Measurements from ENCODE around the gene SCIN. TPM values are rescaled to one million over a fixed set of nuclear protein-coding genes. Genes with fewer than 3 reads are reported as not detected.

SCIN gene
- total and polyA plus RNA-seq, 9 donors, result 0.27 to 0.84 (median 0.36) TPM

- no peaks in the 10 kb centered on the region for H3K4me1 ChIP-seq (ENCODE audit: control insufficient read depth, insufficient read depth, low read length)
- no peaks in the 10 kb centered on the region for H3K36me3 ChIP-seq (ENCODE audit: control insufficient read depth, insufficient read depth, low read length)
- no CpG with 5 or more reads among the region's 5 CpGs for WGBS (ENCODE audit: insufficient coverage)
- H3K4me3 ChIP-seq (ENCODE audit: low read length), result no peak overlapping the region
- no peak for DNase-seq
- H3K27me3 ChIP-seq (ENCODE audit: control insufficient read depth, insufficient read depth, low read length), result no peaks in the 10 kb centered on the region
- no peak overlapping the region for H3K27ac ChIP-seq (ENCODE audit: low read length)
- H3K9me3 ChIP-seq (replicated peaks; ENCODE audit: control insufficient read depth, low read depth, low read length), result no peaks in the 10 kb centered on the region
These were observed 59.4 kb downstream of the SCIN start for GRCh38 chr7:12629816-12630512.

GRCh38 chr7:12630513-12630819, 59.9 kb downstream of the SCIN start:
- H3K4me1 ChIP-seq (ENCODE audit: control insufficient read depth, insufficient read depth, low read length), result no peaks in the 10 kb centered on the region
- no peaks in the 10 kb centered on the region for H3K9me3 ChIP-seq (replicated peaks; ENCODE audit: control insufficient read depth, low read depth, low read length)
- H3K27ac ChIP-seq (ENCODE audit: low read length), result no peak overlapping the region
- DNase-seq, result no peak
- H3K27me3 ChIP-seq (ENCODE audit: control insufficient read depth, insufficient read depth, low read length), result no peaks in the 10 kb centered on the region
- WGBS (ENCODE audit: insufficient coverage), result 67% methylated on average over 1 of the region's 6 CpGs
- no peaks in the 10 kb centered on the region for H3K36me3 ChIP-seq (ENCODE audit: control insufficient read depth, insufficient read depth, low read length)
- H3K4me3 ChIP-seq (ENCODE audit: low read length), result no peak overlapping the region

- Histone ChIP-seq H3K27me3 (ENCODE audit: control insufficient read depth, insufficient read depth, low read length) (no peaks in the 10 kb centered on the region), H3K36me3 (ENCODE audit: control insufficient read depth, insufficient read depth, low read length) (no peaks in the 10 kb centered on the region), H3K27ac (ENCODE audit: low read length) (no peak overlapping the region), H3K4me1 (ENCODE audit: control insufficient read depth, insufficient read depth, low read length) (no peaks in the 10 kb centered on the region), H3K4me3 (ENCODE audit: low read length) (no peak overlapping the region), H3K9me3 (replicated peaks; ENCODE audit: control insufficient read depth, low read depth, low read length) (no peaks in the 10 kb centered on the region)
- WGBS (ENCODE audit: insufficient coverage), result 37% methylated on average over 2 of the region's 4 CpGs
- DNase-seq, result no peak
These were observed 63.1 kb downstream of the SCIN start for GRCh38 chr7:12633582-12633981.

- 60% methylated on average over 2 of the region's 6 CpGs for WGBS (ENCODE audit: insufficient coverage)
- Histone ChIP-seq H3K4me1 (ENCODE audit: control insufficient read depth, insufficient read depth, low read length) (no peaks in the 10 kb centered on the region), H3K9me3 (replicated peaks; ENCODE audit: control insufficient read depth, low read depth, low read length) (no peaks in the 10 kb centered on the region), H3K4me3 (ENCODE audit: low read length) (no peak overlapping the region), H3K27ac (ENCODE audit: low read length) (no peak overlapping the region), H3K36me3 (ENCODE audit: control insufficient read depth, insufficient read depth, low read length) (no peaks in the 10 kb centered on the region), H3K27me3 (ENCODE audit: control insufficient read depth, insufficient read depth, low read length) (no peaks in the 10 kb centered on the region)
- DNase-seq, result no peak
These were observed 65.3 kb downstream of the SCIN start for GRCh38 chr7:12635830-12636229.

GRCh38 chr7:12637328-12637727, 66.8 kb downstream of the SCIN start:
- Histone ChIP-seq H3K27ac (ENCODE audit: low read length) (no peak overlapping the region), H3K4me1 (ENCODE audit: control insufficient read depth, insufficient read depth, low read length) (no peaks in the 10 kb centered on the region), H3K36me3 (ENCODE audit: control insufficient read depth, insufficient read depth, low read length) (no peaks in the 10 kb centered on the region), H3K27me3 (ENCODE audit: control insufficient read depth, insufficient read depth, low read length) (no peaks in the 10 kb centered on the region), H3K4me3 (ENCODE audit: low read length) (no peak overlapping the region), H3K9me3 (replicated peaks; ENCODE audit: control insufficient read depth, low read depth, low read length) (no peaks in the 10 kb centered on the region)
- DNase-seq, result no peak

- H3K4me1 ChIP-seq (ENCODE audit: control insufficient read depth, insufficient read depth, low read length), result no peaks in the 10 kb centered on the region
- no peaks in the 10 kb centered on the region for H3K9me3 ChIP-seq (replicated peaks; ENCODE audit: control insufficient read depth, low read depth, low read length)
- WGBS (ENCODE audit: insufficient coverage), result 6% methylated on average over 2 of the region's 4 CpGs
- peak overlapping the region; percentile 39 for H3K27ac ChIP-seq (ENCODE audit: low read length)
- H3K27me3 ChIP-seq (ENCODE audit: control insufficient read depth, insufficient read depth, low read length), result no peaks in the 10 kb centered on the region
- no peaks in the 10 kb centered on the region for H3K36me3 ChIP-seq (ENCODE audit: control insufficient read depth, insufficient read depth, low read length)
- H3K4me3 ChIP-seq (ENCODE audit: low read length), result no peak overlapping the region
- peak; percentile 64 for DNase-seq
These were observed 67.5 kb downstream of the SCIN start for GRCh38 chr7:12637819-12638592.

- H3K4me1 ChIP-seq (ENCODE audit: control insufficient read depth, insufficient read depth, low read length), result no peaks in the 10 kb centered on the region
- no peak overlapping the region for H3K4me3 ChIP-seq (ENCODE audit: low read length)
- H3K36me3 ChIP-seq (ENCODE audit: control insufficient read depth, insufficient read depth, low read length), result no peaks in the 10 kb centered on the region
- DNase-seq, result peak; percentile 51
- H3K27ac ChIP-seq (ENCODE audit: low read length), result no peak overlapping the region
- no CpG with 5 or more reads among the region's 6 CpGs for WGBS (ENCODE audit: insufficient coverage)
- no peaks in the 10 kb centered on the region for H3K9me3 ChIP-seq (replicated peaks; ENCODE audit: control insufficient read depth, low read depth, low read length)
- no peaks in the 10 kb centered on the region for H3K27me3 ChIP-seq (ENCODE audit: control insufficient read depth, insufficient read depth, low read length)
These were observed 68.4 kb downstream of the SCIN start for GRCh38 chr7:12638851-12639456.

- Histone ChIP-seq H3K27me3 (ENCODE audit: control insufficient read depth, insufficient read depth, low read length) (no peaks in the 10 kb centered on the region), H3K27ac (ENCODE audit: low read length) (no peak overlapping the region), H3K9me3 (replicated peaks; ENCODE audit: control insufficient read depth, low read depth, low read length) (no peaks in the 10 kb centered on the region), H3K4me1 (ENCODE audit: control insufficient read depth, insufficient read depth, low read length) (no peaks in the 10 kb centered on the region), H3K4me3 (ENCODE audit: low read length) (no peak overlapping the region), H3K36me3 (ENCODE audit: control insufficient read depth, insufficient read depth, low read length) (no peaks in the 10 kb centered on the region)
- no peak for DNase-seq
- WGBS (ENCODE audit: insufficient coverage), result 63% methylated on average over 3 of the region's 7 CpGs
These were observed 70.0 kb downstream of the SCIN start for GRCh38 chr7:12640299-12641096.

- no peaks in the 10 kb centered on the region for H3K27me3 ChIP-seq (ENCODE audit: control insufficient read depth, insufficient read depth, low read length)
- 79% methylated on average over 2 of the region's 3 CpGs for WGBS (ENCODE audit: insufficient coverage)
- H3K9me3 ChIP-seq (replicated peaks; ENCODE audit: control insufficient read depth, low read depth, low read length), result no peaks in the 10 kb centered on the region
- no peaks in the 10 kb centered on the region for H3K4me1 ChIP-seq (ENCODE audit: control insufficient read depth, insufficient read depth, low read length)
- H3K36me3 ChIP-seq (ENCODE audit: control insufficient read depth, insufficient read depth, low read length), result no peaks in the 10 kb centered on the region
- no peak for DNase-seq
- no peak overlapping the region for H3K27ac ChIP-seq (ENCODE audit: low read length)
- H3K4me3 ChIP-seq (ENCODE audit: low read length), result no peak overlapping the region
These were observed 70.7 kb downstream of the SCIN start for GRCh38 chr7:12641196-12641595.

- H3K27me3 ChIP-seq (ENCODE audit: control insufficient read depth, insufficient read depth, low read length), result no peaks in the 10 kb centered on the region
- DNase-seq, result no peak
- no peaks in the 10 kb centered on the region for H3K9me3 ChIP-seq (replicated peaks; ENCODE audit: control insufficient read depth, low read depth, low read length)
- no peaks in the 10 kb centered on the region for H3K36me3 ChIP-seq (ENCODE audit: control insufficient read depth, insufficient read depth, low read length)
- H3K4me1 ChIP-seq (ENCODE audit: control insufficient read depth, insufficient read depth, low read length), result no peaks in the 10 kb centered on the region
- H3K27ac ChIP-seq (ENCODE audit: low read length), result no peak overlapping the region
- H3K4me3 ChIP-seq (ENCODE audit: low read length), result no peak overlapping the region
- 92% methylated on average over 2 of the region's 5 CpGs for WGBS (ENCODE audit: insufficient coverage)
These were observed 72.0 kb downstream of the SCIN start for GRCh38 chr7:12642508-12642907.

Data from muscle of leg (tissue), 11 donors.